Caco-2 (cell line): Measurements from ENCODE around the gene CCNL2. TPM values are rescaled to one million over a fixed set of nuclear protein-coding genes. Genes with fewer than 3 reads are reported as not detected.

ENCODE experiments used
- BruUV-seq: library from RNA; stranded (reverse); fragments of 400-500 nt; replicated peaks from 2 replicates; lab custom pipeline; 2021; lab: Mats Ljungman, UMichigan
- CTCF ChIA-PET: fragments of 300-600 bp; sonication (Branson Sonifier 250); formaldehyde crosslinking; loops from one replicate; lab custom pipeline; 2022; ENCODE audit warnings: antibody characterized with exemption; lab: Charles Lee
- POLR2A ChIA-PET: fragments of 300-600 bp; sonication (Branson Sonifier 250); formaldehyde crosslinking; loops from one replicate; lab custom pipeline; 2022; ENCODE audit warnings: antibody characterized with exemption; lab: Charles Lee
- DNase-seq, 2 experiments: peaks; one replicate each; pipeline versions ENCODE4 v3.0.0 to v3.0.0-alpha.2; 2020 to 2022
- H3K27me3 ChIP-seq: replicated peaks from 2 replicates; pipeline ENCODE4 v1.6.0; 2011; ENCODE audit warnings: low read length; ENCODE audit not compliant: control insufficient read depth, insufficient read depth
- H3K36me3 ChIP-seq: 2 replicates; pipeline ENCODE4 v1.5.1; 2011; ENCODE audit warnings: low read length; ENCODE audit not compliant: control insufficient read depth, insufficient read depth
- H3K4me1 ChIP-seq: fragments of 250-450 bp; sonication (Bioruptor Pico); 2 replicates; pipeline ENCODE4 v1.5.1; 2020; ENCODE audit warnings: mild to moderate bottlenecking
- H3K4me3 ChIP-seq: 2 replicates; pipeline ENCODE4 v1.5.1; 2011; ENCODE audit warnings: low read depth, mild to moderate bottlenecking, control low read depth, low read length
- H3K9me3 ChIP-seq: fragments of 250-450 bp; sonication (Bioruptor Pico); 2 replicates; pipeline ENCODE4 v1.5.1; 2020; ENCODE audit warnings: mild to moderate bottlenecking, moderate library complexity
- H3K27ac Mint-ChIP-seq: one replicate; pipeline ENCODE4 v1.8.0; 2022; ENCODE audit warnings: mixed read lengths; ENCODE audit not compliant: unreplicated experiment
- H3K27me3 Mint-ChIP-seq: one replicate; pipeline ENCODE4 v1.8.0; 2022; ENCODE audit warnings: mixed read lengths; ENCODE audit not compliant: insufficient read depth, unreplicated experiment
- H3K36me3 Mint-ChIP-seq: one replicate; pipeline ENCODE4 v1.8.0; 2022; ENCODE audit warnings: mild to moderate bottlenecking, mixed read lengths; ENCODE audit not compliant: insufficient read depth, unreplicated experiment
- H3K4me1 Mint-ChIP-seq: one replicate; pipeline ENCODE4 v1.8.0; 2022; ENCODE audit warnings: low read depth, mixed read lengths; ENCODE audit not compliant: unreplicated experiment
- H3K4me3 Mint-ChIP-seq: one replicate; pipeline ENCODE4 v1.8.0; 2022; ENCODE audit warnings: mild to moderate bottlenecking, moderate library complexity, mixed read lengths; ENCODE audit not compliant: unreplicated experiment
- H3K9me3 Mint-ChIP-seq: one replicate; pipeline ENCODE4 v1.8.0; 2022; ENCODE audit warnings: mixed read lengths; ENCODE audit not compliant: unreplicated experiment
- CTCF ChIP-seq, 2 experiments: fragments of 200-600 bp in 1 of 2; IDR thresholded peaks; 1 replicate in 1 of 2; 2 replicates in 1 of 2; pipeline versions ENCODE4 v1.5.1 to v1.8.0; 2011 to 2022; ENCODE audit warnings: antibody characterized with exemption in 1 of 2, control low read depth in 1 of 2, inconsistent platforms in 1 of 2, low read depth in 1 of 2, low read length in 1 of 2, mild to moderate bottlenecking in 1 of 2, moderate library complexity in 1 of 2; ENCODE audit not compliant: insufficient read depth in 1 of 2, severe bottlenecking in 1 of 2, unreplicated experiment in 1 of 2
- intact Hi-C: fragments of 100-400 bp; cut with micrococcal nuclease; formaldehyde crosslinking; loops from one replicate; pipeline ENCODE4 v1.10.0; 2022; ENCODE audit not compliant: unreplicated experiment
- total RNA-seq: library from RNA; stranded (reverse); gene quantifications from 2 replicates; pipeline ENCODE4 v1.2.3, GENCODE V29; 2022

The CCNL2 gene
- total RNA-seq, 1 experiment from 2014 or later: 147 TPM

DNA sequence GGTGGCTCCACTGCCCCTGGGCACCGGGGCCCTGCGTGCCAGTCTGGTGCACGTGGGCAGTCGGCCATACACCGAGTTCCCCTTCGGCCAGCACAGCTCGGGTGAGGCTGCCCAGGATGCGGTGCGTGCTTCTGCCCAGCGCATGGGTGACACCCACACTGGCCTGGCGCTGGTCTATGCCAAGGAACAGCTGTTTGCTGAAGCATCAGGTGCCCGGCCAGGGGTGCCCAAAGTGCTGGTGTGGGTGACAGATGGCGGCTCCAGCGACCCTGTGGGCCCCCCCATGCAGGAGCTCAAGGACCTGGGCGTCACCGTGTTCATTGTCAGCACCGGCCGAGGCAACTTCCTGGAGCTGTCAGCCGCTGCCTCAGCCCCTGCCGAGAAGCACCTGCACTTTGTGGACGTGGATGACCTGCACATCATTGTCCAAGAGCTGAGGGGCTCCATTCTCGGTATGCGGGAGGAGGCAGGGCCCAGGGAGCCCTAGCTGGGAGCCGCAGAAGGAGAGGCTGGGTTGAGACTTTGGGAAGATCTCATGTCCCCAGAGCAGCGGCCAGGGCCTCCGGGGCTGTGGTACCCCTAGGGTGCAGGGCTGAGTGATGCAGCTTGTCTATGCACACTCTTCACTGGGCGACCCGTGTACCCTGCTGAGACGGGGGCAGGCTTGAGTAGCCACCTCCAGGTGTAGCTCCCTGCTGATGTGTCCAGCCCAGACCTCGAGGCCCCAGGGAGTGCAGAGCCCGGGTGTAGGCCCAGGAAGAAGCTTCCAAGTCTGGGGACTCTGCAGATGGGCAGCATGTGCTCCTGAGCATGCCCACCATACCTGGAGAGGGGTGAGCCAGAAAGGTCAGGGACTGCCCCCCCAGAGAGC is 38.1 kb upstream of the CCNL2 start:
- Histone ChIP-seq H3K4me1 (peaks cover 49% of the 10 kb centered on the region), H3K9me3 (no peaks in the 10 kb centered on the region), H3K27me3 (no peaks in the 10 kb centered on the region), H3K4me3 (no peak overlapping the region), H3K36me3 (no peaks in the 10 kb centered on the region)
- intact Hi-C loops: no loop called here
- no peaks in the 10 kb centered on the region for H3K27me3 Mint-ChIP-seq
- BruUV-seq: no TSS peak
- H3K9me3 Mint-ChIP-seq: no peaks in the 10 kb centered on the region
- DNase-seq: no peak
- H3K4me1 Mint-ChIP-seq: no peaks in the 10 kb centered on the region
- H3K36me3 Mint-ChIP-seq: peaks cover 14% of the 10 kb centered on the region
- no peak overlapping the region for H3K27ac Mint-ChIP-seq
- TF ChIP-seq CTCF (IDR thresholded peaks at IDR 0.05; ENCODE audit: insufficient read depth in 1 of 2, low read depth in 1 of 2, low read length in 1 of 2, severe bottlenecking in 1 of 2, unreplicated experiment in 1 of 2): no peak
- peak overlapping the region; percentile 74 for H3K4me3 Mint-ChIP-seq
- POLR2A ChIA-PET: interaction anchor here (0.8 to 1.0 kb wide), 2 partner anchors 30 to 62 kb away, joined by 3 to 6 read pairs; partner anchors contain the start of genes AURKAIP1 and MRPL20
- CTCF ChIA-PET: no interaction called here

GRCh38 chr1:1436630-1437032 is 37.5 kb upstream of the CCNL2 start:
- TF ChIP-seq CTCF (IDR thresholded peaks at IDR 0.05; ENCODE audit: insufficient read depth in 1 of 2, low read depth in 1 of 2, low read length in 1 of 2, severe bottlenecking in 1 of 2, unreplicated experiment in 1 of 2): no peak
- Histone ChIP-seq H3K9me3 (no peaks in the 10 kb centered on the region), H3K27me3 (no peaks in the 10 kb centered on the region), H3K4me3 (peak overlapping the region; percentile 70), H3K36me3 (no peaks in the 10 kb centered on the region), H3K4me1 (peaks cover 56% of the 10 kb centered on the region)
- BruUV-seq: no TSS peak
- Mint-ChIP-seq H3K27me3 (no peaks in the 10 kb centered on the region), H3K4me3 (peak overlapping the region; percentile 74), H3K27ac (no peak overlapping the region), H3K36me3 (peaks cover 10% of the 10 kb centered on the region), H3K9me3 (no peaks in the 10 kb centered on the region), H3K4me1 (no peaks in the 10 kb centered on the region)
- intact Hi-C loops: no loop called here
- ChIA-PET POLR2A (no interaction called here), CTCF (no interaction called here)
- DNase-seq: no peak

DNA sequence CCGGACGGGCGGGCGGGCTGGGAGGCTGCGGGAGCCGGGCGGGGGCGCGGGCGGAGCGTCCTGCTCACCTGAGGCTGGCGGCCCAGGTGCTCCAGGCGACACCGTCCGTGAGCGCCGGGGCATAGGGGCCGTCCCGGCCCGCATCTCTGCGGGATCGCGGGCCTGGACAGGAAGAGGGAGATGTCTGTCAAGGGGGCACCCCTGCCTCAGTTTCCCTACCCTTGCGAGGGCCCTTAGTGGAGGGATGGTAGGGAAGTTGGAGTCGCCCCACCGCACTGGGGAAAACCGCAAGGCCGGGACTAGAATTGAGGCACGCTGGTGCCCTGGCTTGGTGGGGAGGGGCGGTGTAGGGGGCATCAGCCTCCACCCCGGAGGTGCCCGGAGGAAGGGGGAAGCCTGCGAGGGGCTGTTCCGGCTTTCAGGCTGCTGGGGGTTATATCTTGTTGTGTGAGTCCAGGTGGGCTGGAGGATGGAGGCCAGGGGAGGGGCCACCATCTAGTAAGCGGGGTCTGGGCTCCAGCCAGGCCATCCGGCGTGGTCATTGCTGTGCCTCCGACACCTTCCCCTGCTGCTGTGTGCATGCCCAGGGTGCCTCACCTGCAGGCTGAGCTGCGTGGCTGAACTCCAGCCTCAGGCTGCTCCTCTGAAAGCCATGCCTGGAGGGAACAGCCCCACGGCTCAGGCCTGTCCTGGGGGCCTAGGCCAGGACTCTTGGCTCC is 36.9 kb upstream of the CCNL2 start:
- Histone ChIP-seq H3K4me1 (peaks cover 59% of the 10 kb centered on the region), H3K4me3 (peak overlapping the region; percentile 70), H3K27me3 (no peaks in the 10 kb centered on the region), H3K36me3 (no peaks in the 10 kb centered on the region), H3K9me3 (no peaks in the 10 kb centered on the region)
- intact Hi-C loops: no loop called here
- CTCF ChIA-PET: no interaction called here
- POLR2A ChIA-PET: interaction anchor here (0.6 kb wide), 1 partner anchor 37 kb away, joined by 4 read pairs; the partner anchor contains the start of gene CCNL2
- no peak for TF ChIP-seq CTCF (IDR thresholded peaks at IDR 0.05; ENCODE audit: insufficient read depth in 1 of 2, low read depth in 1 of 2, low read length in 1 of 2, severe bottlenecking in 1 of 2, unreplicated experiment in 1 of 2)
- H3K36me3 Mint-ChIP-seq: peaks cover 8% of the 10 kb centered on the region
- peak overlapping the region; percentile 74 for H3K4me3 Mint-ChIP-seq
- no peaks in the 10 kb centered on the region for H3K4me1 Mint-ChIP-seq
- no peak for DNase-seq
- TSS peak; percentile 28 for BruUV-seq
- H3K27ac Mint-ChIP-seq: no peak overlapping the region
- H3K9me3 Mint-ChIP-seq: no peaks in the 10 kb centered on the region
- no peaks in the 10 kb centered on the region for H3K27me3 Mint-ChIP-seq
